OCI-LY7 (cell line): ENCODE results near the gene ANKRD44. TPM values are rescaled to one million over a fixed set of nuclear protein-coding genes. Genes with fewer than 3 reads are reported as not detected.

Source experiments
- BruUV-seq: library from RNA; stranded (reverse); fragments of 400-500 nt; replicated peaks from 2 replicates; lab custom pipeline; 2021; lab: Mats Ljungman, UMichigan
- CTCF ChIA-PET: fragments of 300-600 bp; sonication (Branson Sonifier 250); formaldehyde crosslinking; loops from one replicate; lab custom pipeline; 2022; ENCODE audit warnings: antibody characterized with exemption; ENCODE audit not compliant: unreplicated experiment; lab: Charles Lee
- POLR2A ChIA-PET: fragments of 300-600 bp; sonication (Branson Sonifier 250); formaldehyde crosslinking; loops from one replicate; lab custom pipeline; 2022; ENCODE audit warnings: antibody characterized with exemption; lab: Charles Lee
- DNase-seq: peaks from one replicate; pipeline ENCODE4 v3.0.0-alpha.2; 2015; ENCODE audit warnings: low spot score
- H2AFZ ChIP-seq: fragments of 200-600 bp; sonication (generic), shearing (Covaris generic); 2 replicates; pipeline ENCODE4 v1.6.1; 2014; ENCODE audit warnings: mild to moderate bottlenecking, antibody characterized with exemption, low read length, moderate library complexity
- H3K27ac ChIP-seq: fragments of 200-600 bp; sonication (generic); 2 replicates; pipeline ENCODE4 v1.5.1; 2014; ENCODE audit warnings: mixed run types, low read depth, mild to moderate bottlenecking, moderate library complexity, low read length, inconsistent platforms; ENCODE audit not compliant: poor library complexity, severe bottlenecking
- H3K36me3 ChIP-seq: fragments of 200-600 bp; sonication (generic); 2 replicates; pipeline ENCODE4 v1.6.1; 2014; ENCODE audit warnings: mild to moderate bottlenecking, antibody characterized with exemption, low read length, moderate library complexity, mixed read lengths; ENCODE audit not compliant: insufficient read depth
- H3K4me1 ChIP-seq: fragments of 200-600 bp; sonication (generic); 2 replicates; pipeline ENCODE4 v1.5.1; 2014; ENCODE audit warnings: mild to moderate bottlenecking, low read length; ENCODE audit not compliant: insufficient read depth, poor library complexity, severe bottlenecking
- H3K4me2 ChIP-seq: fragments of 200-600 bp; sonication (generic); 2 replicates; pipeline ENCODE4 v1.6.1; 2014; ENCODE audit warnings: mild to moderate bottlenecking, low read length
- H3K4me3 ChIP-seq: fragments of 200-600 bp; sonication (generic); 2 replicates; pipeline ENCODE4 v1.5.1; 2014; ENCODE audit warnings: mild to moderate bottlenecking, low read depth, low read length; ENCODE audit not compliant: poor library complexity, severe bottlenecking
- H3K79me2 ChIP-seq: fragments of 200-600 bp; sonication (generic); 2 replicates; pipeline ENCODE4 v1.6.1; 2016; ENCODE audit warnings: low read depth, mild to moderate bottlenecking, low read length, moderate library complexity, mixed read lengths; ENCODE audit not compliant: insufficient read depth
- H3K9me2 ChIP-seq: fragments of 200-600 bp; sonication (generic); 2 replicates; pipeline ENCODE4 v1.6.1; 2016; ENCODE audit warnings: mild to moderate bottlenecking, low read length, mixed read lengths; ENCODE audit not compliant: insufficient read depth
- H3K9me3 ChIP-seq: fragments of 200-600 bp; sonication (generic); 2 replicates; pipeline ENCODE4 v1.6.1; 2014; ENCODE audit warnings: mild to moderate bottlenecking, mixed run types, low read length, mixed read lengths
- H4K20me1 ChIP-seq: fragments of 200-600 bp; sonication (generic); 2 replicates; pipeline ENCODE4 v1.6.1; 2014; ENCODE audit warnings: mild to moderate bottlenecking, antibody characterized with exemption, low read length, moderate library complexity, mixed read lengths; ENCODE audit not compliant: insufficient read depth
- CTCF ChIP-seq: fragments of 200-600 bp; sonication (generic); conservative IDR thresholded peaks from 2 replicates; pipeline ENCODE4 v1.5.1; 2014; ENCODE audit warnings: mild to moderate bottlenecking, antibody characterized with exemption, low read length, moderate library complexity, mixed read lengths
- EZH2phosphoT487 ChIP-seq: fragments of 200-600 bp; sonication (generic); IDR thresholded peaks from 2 replicates; pipeline ENCODE4 v1.6.1; 2018; ENCODE audit warnings: low read depth, borderline replicate concordance, mild to moderate bottlenecking, mixed run types, antibody characterized with exemption, low read length, moderate library complexity, mixed read lengths
- intact Hi-C: fragments of 100-400 bp; cut with micrococcal nuclease; formaldehyde crosslinking; loops from one replicate; pipeline ENCODE4 v1.10.0; 2022; ENCODE audit not compliant: unreplicated experiment
- total RNA-seq, 2 experiments: library from RNA; depleted of rRNA in 1 of 2; stranded (reverse); fragments of >200 nt in 1 of 2; shearing (Covaris generic) in 1 of 2; gene quantifications; 2 replicates each; pipeline ENCODE4 v1.2.3, GENCODE V29; 2014 to 2022

ANKRD44 gene
- total RNA-seq, 2 experiments from 2014 or later, result 69.4 to 73.7 TPM

DNA sequence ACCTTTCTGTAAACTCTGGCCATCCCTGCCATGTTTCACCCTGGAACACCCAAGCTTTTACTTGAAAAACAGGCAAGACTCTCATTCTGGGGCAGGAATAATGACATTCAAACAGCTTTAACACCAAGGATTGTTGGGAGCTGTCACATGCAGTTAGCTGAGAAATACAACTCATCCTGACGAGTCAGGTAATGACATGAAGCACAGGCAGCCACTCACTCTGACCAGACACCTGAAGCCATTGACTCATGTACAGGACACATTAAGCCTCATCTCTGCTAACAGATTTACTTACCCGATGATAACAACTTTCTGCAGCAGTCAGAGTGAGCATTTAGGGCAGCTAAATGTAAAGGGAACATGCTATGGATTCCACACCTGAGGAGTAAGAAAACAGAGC is 220.9 kb downstream of the ANKRD44 start:
- Histone ChIP-seq H3K4me2 (no peak overlapping the region), H2AFZ (no peak overlapping the region), H4K20me1 (no peaks in the 10 kb centered on the region), H3K9me3 (no peaks in the 10 kb centered on the region), H3K79me2 (no peaks in the 10 kb centered on the region), H3K4me1 (no peaks in the 10 kb centered on the region), H3K9me2 (no peaks in the 10 kb centered on the region), H3K27ac (no peak overlapping the region), H3K4me3 (no peak overlapping the region), H3K36me3 (peaks cover 30% of the 10 kb centered on the region)
- no peak for DNase-seq
- no peak for TF ChIP-seq CTCF
- no peak for TF ChIP-seq EZH2phosphoT487
- intact Hi-C loops, result no loop called here
- BruUV-seq, result no TSS peak
- CTCF ChIA-PET, result no interaction called here
- POLR2A ChIA-PET, result interaction anchor here (0.6 to 1.8 kb wide), 5 partner anchors 24 to 656 kb away, joined by 3 to 5 read pairs (median 3); no protein-coding TSS in a partner anchor

DNA sequence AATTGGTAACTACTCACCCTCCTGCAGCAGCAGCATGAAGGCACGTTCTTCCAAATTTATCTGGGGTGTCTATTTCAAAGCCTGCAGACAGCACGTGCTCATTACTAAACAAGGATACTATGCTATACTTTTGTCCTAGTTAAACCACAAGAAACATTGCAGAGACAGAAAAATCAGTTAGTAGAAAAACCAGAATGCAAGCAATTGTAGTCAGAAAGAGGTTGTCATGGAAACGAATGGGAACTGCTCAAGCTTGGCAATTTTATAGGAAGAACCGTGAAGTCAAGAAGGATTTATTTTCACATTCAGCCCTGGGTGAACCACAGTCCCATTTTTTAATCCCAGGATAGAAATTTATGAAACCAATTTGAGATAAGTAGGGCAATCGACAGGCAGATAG is 221.9 kb downstream of the ANKRD44 start:
- Histone ChIP-seq H3K4me2 (no peak overlapping the region), H3K9me3 (no peaks in the 10 kb centered on the region), H3K9me2 (no peaks in the 10 kb centered on the region), H2AFZ (no peak overlapping the region), H4K20me1 (no peaks in the 10 kb centered on the region), H3K27ac (no peak overlapping the region), H3K79me2 (no peaks in the 10 kb centered on the region), H3K4me1 (no peaks in the 10 kb centered on the region), H3K36me3 (peaks cover 39% of the 10 kb centered on the region), H3K4me3 (no peak overlapping the region)
- CTCF ChIA-PET, result no interaction called here
- no TSS peak for BruUV-seq
- DNase-seq, result no peak
- intact Hi-C loops, result no loop called here
- POLR2A ChIA-PET, result no interaction called here
- TF ChIP-seq EZH2phosphoT487 (no peak), CTCF (no peak)

- Histone ChIP-seq H3K36me3 (peaks cover 45% of the 10 kb centered on the region), H2AFZ (no peak overlapping the region), H3K9me2 (no peaks in the 10 kb centered on the region), H3K9me3 (no peaks in the 10 kb centered on the region), H3K27ac (no peak overlapping the region), H3K79me2 (no peaks in the 10 kb centered on the region), H4K20me1 (no peaks in the 10 kb centered on the region), H3K4me3 (no peak overlapping the region), H3K4me1 (no peaks in the 10 kb centered on the region), H3K4me2 (no peak overlapping the region)
- TF ChIP-seq EZH2phosphoT487 (no peak), CTCF (no peak)
- peak; percentile 29 for DNase-seq
- BruUV-seq, result no TSS peak
- intact Hi-C loops, result no loop called here
- CTCF ChIA-PET, result interaction anchor here (0.6 kb wide), 1 partner anchor 11 kb away, joined by 3 read pairs; no protein-coding TSS in a partner anchor
- POLR2A ChIA-PET, result interaction anchor here (0.7 to 1.7 kb wide), 7 partner anchors 8 to 97 kb away, joined by 3 to 7 read pairs (median 4); no protein-coding TSS in a partner anchor
Observed at GRCh38 chr2:197086500-197086899, 224.1 kb downstream of the ANKRD44 start.
